GM12801 (cell line): ENCODE results near the gene OR2B6.

Experiments
- TF ChIP-seq, protein P1 (sequence below): IDR thresholded peaks from one replicate; pipeline ENCODE4 v1.5.1; 2011; ENCODE audit warnings: control low read depth; ENCODE audit not compliant: insufficient read length; ENCODE audit errors: extremely low read depth

OR2B6 gene

DNA sequence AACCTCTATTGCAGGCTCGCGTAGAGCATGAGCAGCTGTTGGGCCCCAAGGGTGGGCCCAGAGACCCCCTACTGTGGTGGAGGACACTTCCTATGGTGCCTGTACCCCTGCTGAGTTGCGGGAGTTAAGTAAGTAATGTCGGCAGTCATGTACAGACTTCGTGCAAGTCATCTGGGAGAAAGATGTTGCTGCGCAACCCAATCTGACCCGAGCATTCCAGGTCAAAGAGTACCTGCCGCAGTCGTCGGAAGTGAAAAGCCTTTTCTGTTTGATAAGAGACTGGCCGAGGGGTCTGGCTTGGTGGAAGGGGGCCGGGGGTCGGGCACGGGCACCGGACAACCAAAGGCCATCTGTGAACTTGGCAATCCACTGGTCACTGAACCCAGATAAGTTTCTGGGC is 44.3 kb downstream of the OR2B6 start:
- TF ChIP-seq, protein P1, sequence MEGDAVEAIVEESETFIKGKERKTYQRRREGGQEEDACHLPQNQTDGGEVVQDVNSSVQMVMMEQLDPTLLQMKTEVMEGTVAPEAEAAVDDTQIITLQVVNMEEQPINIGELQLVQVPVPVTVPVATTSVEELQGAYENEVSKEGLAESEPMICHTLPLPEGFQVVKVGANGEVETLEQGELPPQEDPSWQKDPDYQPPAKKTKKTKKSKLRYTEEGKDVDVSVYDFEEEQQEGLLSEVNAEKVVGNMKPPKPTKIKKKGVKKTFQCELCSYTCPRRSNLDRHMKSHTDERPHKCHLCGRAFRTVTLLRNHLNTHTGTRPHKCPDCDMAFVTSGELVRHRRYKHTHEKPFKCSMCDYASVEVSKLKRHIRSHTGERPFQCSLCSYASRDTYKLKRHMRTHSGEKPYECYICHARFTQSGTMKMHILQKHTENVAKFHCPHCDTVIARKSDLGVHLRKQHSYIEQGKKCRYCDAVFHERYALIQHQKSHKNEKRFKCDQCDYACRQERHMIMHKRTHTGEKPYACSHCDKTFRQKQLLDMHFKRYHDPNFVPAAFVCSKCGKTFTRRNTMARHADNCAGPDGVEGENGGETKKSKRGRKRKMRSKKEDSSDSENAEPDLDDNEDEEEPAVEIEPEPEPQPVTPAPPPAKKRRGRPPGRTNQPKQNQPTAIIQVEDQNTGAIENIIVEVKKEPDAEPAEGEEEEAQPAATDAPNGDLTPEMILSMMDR = no peak

DNA sequence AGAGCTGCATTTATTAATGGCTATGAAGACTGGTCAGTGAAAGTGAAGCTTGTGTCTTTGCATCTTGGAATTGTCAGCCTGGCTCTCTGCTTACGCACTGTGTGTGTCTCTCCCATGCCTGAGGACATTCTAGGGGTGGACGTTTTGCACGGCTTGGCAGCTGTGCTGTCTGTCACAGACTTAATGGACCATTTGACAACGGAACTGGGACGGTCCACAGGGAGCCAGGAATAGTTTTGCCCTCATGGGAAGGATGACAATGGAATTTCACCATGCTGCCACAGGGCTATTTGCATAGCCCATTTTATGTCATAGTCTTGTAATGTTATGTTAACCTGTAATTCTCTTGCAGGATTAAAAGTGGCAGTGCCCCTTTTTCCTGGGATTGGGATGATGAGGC is 44.7 kb downstream of the OR2B6 start:
- TF ChIP-seq, protein P1 = no peak

DNA sequence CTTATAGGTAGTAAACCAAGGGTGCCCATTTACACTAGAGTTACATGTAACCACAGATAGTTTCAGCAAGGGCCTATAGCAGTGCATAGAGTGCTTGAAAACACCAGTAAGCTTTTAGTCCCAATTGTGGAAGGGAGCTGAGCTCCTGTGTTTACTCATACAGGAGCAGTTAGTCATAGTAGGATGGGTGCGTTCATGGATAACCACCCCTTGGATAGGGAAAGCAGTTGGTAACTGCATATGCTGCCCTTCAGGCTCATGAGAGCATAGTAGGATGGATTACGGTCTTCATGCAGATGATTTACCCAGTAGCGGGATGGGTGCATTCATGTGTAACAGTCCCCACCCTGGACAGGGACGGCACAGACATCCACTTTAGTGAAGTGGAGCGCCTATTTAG is 45.1 kb downstream of the OR2B6 start:
- TF ChIP-seq, protein P1 = no peak

DNA sequence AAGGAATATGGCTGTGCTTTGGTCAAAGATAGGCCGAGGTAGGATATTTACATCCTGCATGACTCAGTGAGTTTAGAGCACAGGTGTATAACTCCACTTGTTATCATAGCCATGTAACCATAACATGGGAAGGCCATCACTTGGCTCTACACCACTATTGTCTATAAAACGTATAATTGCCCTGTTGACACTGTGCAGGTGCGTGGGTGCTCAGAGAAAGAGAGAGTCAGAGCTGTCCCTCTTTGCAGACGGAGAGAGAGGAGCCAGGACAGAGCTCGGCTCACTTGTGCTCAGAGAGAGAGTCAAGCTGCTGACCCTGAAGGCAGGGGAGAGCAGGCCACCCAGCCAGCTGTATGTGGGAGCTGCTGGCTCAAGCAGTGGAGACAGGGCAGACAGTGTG is 46.0 kb downstream of the OR2B6 start:
- TF ChIP-seq, protein P1 = no peak

DNA sequence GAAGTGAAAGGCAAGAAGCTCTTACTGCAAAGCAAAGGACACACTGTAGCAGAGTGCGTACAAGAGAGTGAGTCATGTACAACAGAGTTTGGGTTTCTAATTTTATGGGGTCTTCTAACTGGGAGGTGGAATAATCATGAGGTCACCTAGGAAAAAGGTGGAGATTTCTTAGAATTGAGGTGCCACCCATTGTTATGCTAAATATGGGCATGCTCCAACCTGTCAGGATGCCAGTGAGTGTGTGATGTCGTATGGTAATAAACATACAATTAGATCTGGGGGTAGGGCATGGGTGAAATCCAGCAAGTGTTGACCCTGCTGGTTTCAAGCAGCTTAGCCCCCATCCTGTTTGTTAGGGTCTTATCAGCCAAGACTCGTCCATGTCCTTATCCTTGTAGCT is 46.6 kb downstream of the OR2B6 start:
- TF ChIP-seq, protein P1 = no peak

DNA sequence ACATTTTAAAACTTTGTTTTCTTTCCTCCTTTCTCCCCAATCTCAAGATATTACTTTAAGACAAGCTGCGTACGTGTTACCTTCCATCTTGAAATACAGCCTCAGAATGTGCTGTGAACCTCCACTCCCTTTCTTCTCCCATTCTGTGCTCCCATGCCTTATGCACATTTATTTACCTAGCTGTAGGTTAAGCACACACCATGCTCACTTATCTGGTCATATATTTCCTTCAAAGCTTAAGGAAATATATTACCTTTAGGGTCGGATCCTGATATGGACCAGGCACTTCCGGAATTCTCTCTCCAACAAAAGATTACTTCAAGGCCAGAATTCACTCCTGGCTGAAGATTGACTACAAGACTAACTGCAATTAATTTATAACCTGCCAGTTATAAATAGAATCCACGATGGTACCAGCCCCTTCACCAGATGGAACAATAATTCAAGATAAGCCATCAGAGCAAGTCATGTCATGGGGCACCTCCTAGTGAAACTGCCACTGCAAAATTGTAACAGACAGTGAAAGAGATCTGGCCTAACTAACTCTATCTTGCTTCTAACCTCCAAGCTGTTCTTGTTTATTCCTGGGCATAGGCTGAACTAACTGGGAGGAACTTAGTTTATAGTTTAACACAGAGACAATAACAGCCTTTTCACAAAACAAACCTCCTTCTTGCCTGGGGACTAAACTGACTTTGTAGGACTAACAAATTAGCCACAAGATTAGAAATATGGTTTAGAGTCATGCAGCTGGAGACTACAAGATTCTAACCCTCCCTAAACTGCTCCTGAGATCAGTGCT is 47.5 kb downstream of the OR2B6 start:
- TF ChIP-seq, protein P1 = no peak

DNA sequence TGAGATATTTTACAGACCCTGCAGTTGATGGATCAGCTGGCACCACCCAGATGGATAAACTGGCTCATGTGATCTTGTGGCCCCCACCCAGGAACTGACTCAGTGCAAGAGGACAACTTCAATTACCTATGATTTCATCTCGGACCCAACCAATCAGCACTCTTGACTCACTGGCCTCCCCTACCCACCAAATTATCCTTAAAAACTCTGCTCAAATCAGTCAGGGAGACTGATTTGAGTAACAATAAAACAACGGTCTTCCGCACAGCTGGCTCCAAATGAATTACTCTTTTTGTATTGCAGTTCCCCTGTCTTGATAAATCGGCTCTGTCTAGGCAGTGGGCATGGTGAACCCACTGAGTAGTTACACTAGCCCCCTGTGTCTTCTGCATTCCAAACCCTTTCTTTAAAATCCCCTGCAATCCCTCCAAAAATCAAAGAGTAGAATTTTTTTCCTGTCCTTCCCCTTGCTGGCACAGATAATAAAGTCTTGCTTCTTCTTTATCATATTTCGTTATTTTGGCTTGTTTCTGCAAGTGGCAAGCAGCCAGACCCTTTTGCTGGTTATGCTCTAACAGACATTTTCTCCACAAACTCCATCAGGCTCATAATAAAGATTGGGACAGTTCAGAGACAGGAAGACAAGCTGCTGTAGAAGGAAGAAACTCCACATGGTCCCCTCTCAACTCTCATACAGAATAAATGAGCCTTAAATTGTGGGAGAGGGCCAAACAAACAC is 48.3 kb downstream of the OR2B6 start:
- TF ChIP-seq, protein P1 = no peak
